Ascending aorta (tissue), 2 donors: Measurements from ENCODE around the gene TMEM54. TPM values are rescaled to one million over a fixed set of nuclear protein-coding genes. Genes with fewer than 3 reads are reported as not detected.

Experiments
- DNase-seq, 2 donors: peaks; one replicate each; pipeline ENCODE4 v3.0.0-alpha.2; 2019; ENCODE audit warnings: low spot score in 2 of 2
- H3K27ac ChIP-seq, 2 donors: fragments of 200-600 bp; sonication (generic); one replicate each; pipeline ENCODE4 v1.5.1; 2016 to 2017; ENCODE audit warnings: mild to moderate bottlenecking in 1 of 2
- H3K27me3 ChIP-seq: fragments of 200-600 bp; sonication (generic); one replicate; pipeline ENCODE4 v1.5.1; 2017
- H3K36me3 ChIP-seq, 2 donors: fragments of 200-600 bp; sonication (generic); one replicate each; pipeline ENCODE4 v1.5.1; 2016
- H3K4me1 ChIP-seq, 2 donors: fragments of 200-600 bp; sonication (generic); one replicate each; pipeline ENCODE4 v1.5.1; 2016 to 2017; ENCODE audit warnings: mild to moderate bottlenecking in 1 of 2
- H3K4me3 ChIP-seq, 2 donors: fragments of 200-600 bp; sonication (generic); one replicate each; pipeline ENCODE4 v1.5.1; 2016 to 2017; ENCODE audit warnings: mild to moderate bottlenecking in 1 of 2
- H3K9me3 ChIP-seq, 2 donors: fragments of 200-600 bp; sonication (generic); one replicate each; pipeline ENCODE4 v1.5.1; 2016
- CTCF ChIP-seq, 3 experiments: fragments of 200-600 bp in 2 of 3; fragments of 450-650 bp in 1 of 3; sonication (generic) in 2 of 3; IDR thresholded peaks; one replicate each; pipeline ENCODE4 v1.5.1; 2016 to 2019; ENCODE audit warnings: antibody characterized with exemption in 3 of 3, mild to moderate bottlenecking in 1 of 3, moderate library complexity in 1 of 3
- intact Hi-C: fragments of 100-400 bp; cut with DNase I; formaldehyde crosslinking; loops from one replicate; pipeline ENCODE4 v1.15.1; 2023
- total RNA-seq: library from RNA; depleted of rRNA; stranded (reverse); fragments of >200 nt; gene quantifications from one replicate; pipeline ENCODE4 v1.1.0, GENCODE V29; 2016

Gene TMEM54
- total RNA-seq, 1 donor from 2014 or later, result 60.9 TPM

- Histone ChIP-seq H3K4me3 (peak overlapping the region; percentile 56 to 77), H3K9me3 (no peaks in the 10 kb centered on the region), H3K27me3 (no peaks in the 10 kb centered on the region), H3K36me3 (no peaks in the 10 kb centered on the region), H3K4me1 (peaks cover 4 to 21% of the 10 kb centered on the region in 2 donors), H3K27ac (no peak overlapping the region)
- DNase-seq, result peak in 1 of 2 donors; percentile 62
- intact Hi-C loops, result loop anchor here (1.0 to 2.0 kb wide), 2 partner anchors 55 to 159 kb away; partner anchors contain the start of genes S100PBP and YARS1
- TF ChIP-seq CTCF (IDR thresholded peaks at IDR 0.05), result no peak
Observed at GRCh38 chr1:32871364-32872191, 29.6 kb downstream of the TMEM54 start.

- peak within 1 kb of the TSS in 1 of 2 donors; percentile 11 for H3K27ac ChIP-seq
- intact Hi-C loops, result loop anchor here (2.0 kb wide), 1 partner anchor 54 kb away; the partner anchor contains the start of genes S100PBP and YARS1
- no peaks in the 10 kb centered on the region for H3K36me3 ChIP-seq
- H3K4me3 ChIP-seq, result peak within 1 kb of the TSS; percentile 56 to 77
- no peak for DNase-seq
- H3K27me3 ChIP-seq, result no peaks in the 10 kb centered on the region
- TF ChIP-seq CTCF (IDR thresholded peaks at IDR 0.05), result no peak
- H3K9me3 ChIP-seq, result no peaks in the 10 kb centered on the region
- H3K4me1 ChIP-seq, result peaks cover 4 to 24% of the 10 kb centered on the region in 2 donors
Observed at GRCh38 chr1:32870615-32871363, 30.4 kb downstream of the TMEM54 start, which contains the start of gene FNDC5. Gene FNDC5, minus strand, starts transcription at chr1:32870912.

GRCh38 chr1:32869923-32870614 lies 31.1 kb downstream of the TMEM54 start:
- H3K27ac ChIP-seq, result peak overlapping the region in 1 of 2 donors; percentile 11
- peaks cover 5 to 31% of the 10 kb centered on the region in 2 donors for H3K4me1 ChIP-seq
- no peak for DNase-seq
- no peaks in the 10 kb centered on the region for H3K27me3 ChIP-seq
- intact Hi-C loops, result loop anchor here (2.0 kb wide), 1 partner anchor 53 kb away; the partner anchor contains the start of genes S100PBP and YARS1
- H3K36me3 ChIP-seq, result no peaks in the 10 kb centered on the region
- TF ChIP-seq CTCF (IDR thresholded peaks at IDR 0.05), result no peak
- peak overlapping the region; percentile 35 to 57 for H3K4me3 ChIP-seq
- H3K9me3 ChIP-seq, result no peaks in the 10 kb centered on the region

- intact Hi-C loops, result no loop called here
- Histone ChIP-seq H3K4me3 (no peak overlapping the region), H3K9me3 (no peaks in the 10 kb centered on the region), H3K4me1 (peaks cover 12 to 42% of the 10 kb centered on the region in 2 donors), H3K27ac (peak overlapping the region in 1 of 2 donors; percentile 13), H3K36me3 (no peaks in the 10 kb centered on the region), H3K27me3 (no peaks in the 10 kb centered on the region)
- peak in 1 of 2 donors; percentile 50 for DNase-seq
- no peak for TF ChIP-seq CTCF (IDR thresholded peaks at IDR 0.05)
Observed at GRCh38 chr1:32868806-32869455, 32.3 kb downstream of the TMEM54 start.

GRCh38 chr1:32868085-32868484 lies 33.1 kb downstream of the TMEM54 start:
- peak overlapping the region in 1 of 2 donors; percentile 83 for H3K27ac ChIP-seq

More at GRCh38 chr1:32868085-32868484, 33.1 kb downstream of the TMEM54 start:
- Histone ChIP-seq H3K9me3 (no peaks in the 10 kb centered on the region), H3K36me3 (no peaks in the 10 kb centered on the region), H3K4me3 (no peak overlapping the region), H3K4me1 (peaks cover 12 to 51% of the 10 kb centered on the region in 2 donors), H3K27me3 (no peaks in the 10 kb centered on the region)
- no peak for TF ChIP-seq CTCF (IDR thresholded peaks at IDR 0.05)
- peak in 1 of 2 donors; percentile 46 for DNase-seq
- intact Hi-C loops, result no loop called here
